Brain microvascular endothelial cell (primary cell): ENCODE data around the gene SBSN.

Experiments used
- DNase-seq: peaks from one replicate; pipeline ENCODE4 v3.0.0-alpha.2; 2020
- H3K27ac ChIP-seq: fragments of 250-450 bp; sonication (Bioruptor Pico); 2 replicates; pipeline ENCODE4 v1.5.1; 2020; ENCODE audit warnings: mild to moderate bottlenecking, moderate library complexity
- H3K27me3 ChIP-seq: fragments of 250-450 bp; sonication (Bioruptor Pico); replicated peaks from 2 replicates; pipeline ENCODE4 v1.5.1; 2020; ENCODE audit warnings: mild to moderate bottlenecking
- H3K36me3 ChIP-seq: fragments of 250-450 bp; sonication (Bioruptor Pico); replicated peaks from 2 replicates; pipeline ENCODE4 v1.5.1; 2020; ENCODE audit warnings: mild to moderate bottlenecking
- H3K4me3 ChIP-seq: 2 replicates; pipeline ENCODE4 v1.5.1; 2011; ENCODE audit warnings: low read depth, mild to moderate bottlenecking, control low read depth, low read length, moderate library complexity
- in situ Hi-C: cut with HindIII; loops from 2 replicates; pipeline ENCODE4 v1.10.0; 2017; ENCODE audit warnings: low sequenced_read_pairs, low pct_ligation_motif_present
- TF ChIP-seq, protein P1 (sequence below): IDR thresholded peaks from 2 replicates; pipeline ENCODE4 v1.5.1; 2011; ENCODE audit warnings: low read depth, mild to moderate bottlenecking, moderate library complexity, low read length, control low read depth, inconsistent platforms; ENCODE audit errors: missing control alignments

Gene SBSN

DNA sequence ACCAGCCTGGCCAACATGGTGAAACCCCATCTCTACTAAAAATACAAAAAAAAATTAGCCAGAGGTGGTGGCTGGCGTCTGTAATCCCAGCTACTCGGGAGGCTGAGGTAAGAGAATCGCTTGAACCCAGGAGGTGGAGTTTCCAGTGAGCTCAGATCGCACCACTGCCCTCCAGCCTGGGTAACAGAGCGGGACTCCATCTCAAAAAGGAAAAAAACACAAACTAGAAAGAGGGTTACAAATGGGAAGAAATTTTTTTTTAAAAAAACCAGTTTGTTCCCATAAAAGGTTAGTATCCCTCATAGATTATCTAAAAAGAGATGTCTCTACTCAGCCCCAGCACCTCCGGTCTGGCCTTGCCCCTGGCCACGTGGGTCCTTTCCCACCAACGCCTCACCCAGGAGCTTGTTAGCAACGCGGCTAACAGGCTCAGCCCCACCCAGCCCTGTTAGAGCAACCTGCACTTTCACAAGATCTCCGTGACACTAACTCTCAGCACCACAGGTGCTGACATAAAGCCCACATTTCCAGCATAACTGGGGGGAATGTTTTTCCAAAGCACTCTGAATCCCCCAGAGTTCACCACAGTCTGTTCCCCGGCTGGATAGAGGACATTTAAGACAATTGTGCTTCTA lies 19.0 kb downstream of the SBSN start:
- in situ Hi-C loops: no loop called here
- Histone ChIP-seq H3K4me3 (no peak overlapping the region), H3K27ac (no peak overlapping the region), H3K36me3 (no peaks in the 10 kb centered on the region), H3K27me3 (peaks cover 48% of the 10 kb centered on the region)
- TF ChIP-seq, protein P1, sequence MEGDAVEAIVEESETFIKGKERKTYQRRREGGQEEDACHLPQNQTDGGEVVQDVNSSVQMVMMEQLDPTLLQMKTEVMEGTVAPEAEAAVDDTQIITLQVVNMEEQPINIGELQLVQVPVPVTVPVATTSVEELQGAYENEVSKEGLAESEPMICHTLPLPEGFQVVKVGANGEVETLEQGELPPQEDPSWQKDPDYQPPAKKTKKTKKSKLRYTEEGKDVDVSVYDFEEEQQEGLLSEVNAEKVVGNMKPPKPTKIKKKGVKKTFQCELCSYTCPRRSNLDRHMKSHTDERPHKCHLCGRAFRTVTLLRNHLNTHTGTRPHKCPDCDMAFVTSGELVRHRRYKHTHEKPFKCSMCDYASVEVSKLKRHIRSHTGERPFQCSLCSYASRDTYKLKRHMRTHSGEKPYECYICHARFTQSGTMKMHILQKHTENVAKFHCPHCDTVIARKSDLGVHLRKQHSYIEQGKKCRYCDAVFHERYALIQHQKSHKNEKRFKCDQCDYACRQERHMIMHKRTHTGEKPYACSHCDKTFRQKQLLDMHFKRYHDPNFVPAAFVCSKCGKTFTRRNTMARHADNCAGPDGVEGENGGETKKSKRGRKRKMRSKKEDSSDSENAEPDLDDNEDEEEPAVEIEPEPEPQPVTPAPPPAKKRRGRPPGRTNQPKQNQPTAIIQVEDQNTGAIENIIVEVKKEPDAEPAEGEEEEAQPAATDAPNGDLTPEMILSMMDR: no peak
- no peak for DNase-seq

DNA sequence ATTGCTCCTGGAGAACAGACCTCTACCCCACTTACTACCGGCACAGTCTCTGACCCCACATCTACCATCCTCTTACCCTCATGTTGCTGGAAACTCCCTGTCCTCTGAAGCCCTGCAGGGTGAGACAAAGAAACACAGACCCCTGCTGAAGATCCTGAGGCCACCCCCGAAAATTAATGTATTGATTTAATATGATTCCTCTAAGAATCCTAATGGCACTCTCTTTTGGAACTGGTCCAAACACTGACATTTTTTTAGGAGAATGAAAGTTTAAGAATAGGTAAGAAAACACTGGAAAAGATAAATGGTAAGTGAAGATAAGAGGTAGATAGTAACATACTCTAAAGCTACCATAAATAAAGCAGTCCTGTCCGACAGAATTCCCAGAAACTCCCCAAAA lies 20.0 kb downstream of the SBSN start:
- TF ChIP-seq, protein P1: no peak
- DNase-seq: no peak
- Histone ChIP-seq H3K27me3 (peaks cover 47% of the 10 kb centered on the region), H3K27ac (no peak overlapping the region), H3K36me3 (no peaks in the 10 kb centered on the region), H3K4me3 (no peak overlapping the region)
- in situ Hi-C loops: no loop called here

DNA sequence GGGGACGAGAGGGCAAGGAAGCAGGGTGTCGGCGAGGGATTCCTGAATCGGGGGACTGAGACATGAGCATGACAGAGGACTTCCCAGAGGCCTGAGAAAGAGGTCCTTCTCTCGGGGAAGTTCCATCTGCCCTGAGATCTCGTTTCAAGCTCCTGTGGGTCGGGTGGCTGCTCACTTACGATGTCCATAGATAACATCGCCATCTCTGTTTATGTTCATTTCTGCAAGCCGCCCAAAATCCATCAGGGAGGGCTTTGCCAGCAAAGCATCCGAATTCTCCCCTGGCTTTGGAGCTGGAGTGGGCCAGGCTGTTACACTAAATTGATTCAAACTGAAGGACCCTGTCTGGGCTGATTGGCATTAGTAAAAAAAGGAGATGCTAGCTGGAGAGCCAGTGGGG lies 20.6 kb downstream of the SBSN start:
- in situ Hi-C loops: no loop called here
- no peak for DNase-seq
- Histone ChIP-seq H3K4me3 (no peak overlapping the region), H3K36me3 (no peaks in the 10 kb centered on the region), H3K27ac (no peak overlapping the region), H3K27me3 (peaks cover 47% of the 10 kb centered on the region)
- TF ChIP-seq, protein P1: no peak

DNA sequence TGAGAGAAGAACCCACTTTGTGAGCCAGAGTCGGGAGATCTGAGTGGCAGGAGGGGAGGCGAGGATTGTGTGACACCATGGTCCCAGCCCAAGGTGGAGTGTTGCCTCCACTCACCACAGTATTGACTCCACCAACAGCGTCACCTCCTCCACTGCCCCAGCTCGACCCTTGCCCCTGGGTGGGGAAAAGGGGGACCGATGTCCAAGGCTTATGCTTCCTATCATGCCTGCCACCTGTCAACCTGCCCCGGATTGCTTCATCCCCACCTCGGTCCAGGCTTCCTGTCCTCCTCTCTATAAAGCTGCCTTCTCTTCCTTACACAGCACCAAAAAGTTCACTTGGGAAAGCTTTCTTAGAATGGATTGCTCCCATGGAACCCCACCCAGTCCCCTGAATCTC lies 22.1 kb downstream of the SBSN start:
- H3K27me3 ChIP-seq: peaks cover 44% of the 10 kb centered on the region
- no peak overlapping the region for H3K4me3 ChIP-seq
- TF ChIP-seq, protein P1: no peak
- no peak for DNase-seq
- in situ Hi-C loops: no loop called here
- H3K36me3 ChIP-seq: no peaks in the 10 kb centered on the region
- H3K27ac ChIP-seq: no peak overlapping the region

DNA sequence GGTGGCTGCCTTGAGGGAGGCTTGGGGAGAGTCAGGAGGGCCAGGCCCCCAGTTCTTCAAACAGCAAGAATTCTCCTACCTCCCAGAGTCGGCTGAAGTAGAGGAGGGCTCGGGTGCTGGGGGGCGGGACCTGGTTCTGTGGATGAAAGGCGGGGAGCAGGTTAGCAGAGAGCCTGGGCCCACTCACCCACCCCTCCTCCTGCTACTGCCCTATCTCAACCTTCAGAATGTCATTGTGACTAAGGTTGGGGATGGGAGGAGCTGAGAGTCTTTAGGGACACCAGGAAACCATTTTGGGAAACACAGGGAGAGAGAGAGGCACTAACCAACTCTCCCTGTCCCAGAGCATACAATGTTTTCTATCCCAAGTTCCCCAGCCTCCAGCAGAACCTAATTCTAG lies 25.4 kb downstream of the SBSN start:
- TF ChIP-seq, protein P1: no peak
- peaks cover 12% of the 10 kb centered on the region for H3K27me3 ChIP-seq
- no peak overlapping the region for H3K4me3 ChIP-seq
- no peaks in the 10 kb centered on the region for H3K36me3 ChIP-seq
- no peak for DNase-seq
- no peak overlapping the region for H3K27ac ChIP-seq
- in situ Hi-C loops: no loop called here

DNA sequence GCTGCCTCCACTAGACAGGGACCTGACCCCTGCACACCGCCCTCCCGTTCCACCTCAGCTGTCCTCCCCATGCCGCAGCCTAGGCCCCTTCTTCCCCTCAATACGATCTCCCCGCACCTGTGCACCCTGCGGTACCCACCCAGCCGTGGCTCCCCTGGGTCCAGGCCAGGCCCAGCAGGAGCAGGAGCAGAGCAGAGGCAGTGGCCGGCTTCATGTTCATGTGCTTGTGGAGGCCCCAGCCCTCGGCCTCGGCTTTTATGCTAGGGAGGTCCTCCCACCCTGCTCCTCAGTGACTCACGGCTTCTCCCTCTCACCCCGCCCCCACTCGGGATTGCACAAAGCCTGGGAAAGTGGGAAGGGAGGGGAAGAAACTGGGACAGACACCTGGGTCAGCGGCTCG lies 26.4 kb downstream of the SBSN start:
- TF ChIP-seq, protein P1: no peak
- Histone ChIP-seq H3K27me3 (peaks cover 3% of the 10 kb centered on the region), H3K4me3 (no peak overlapping the region), H3K27ac (no peak overlapping the region), H3K36me3 (no peaks in the 10 kb centered on the region)
- DNase-seq: no peak
- in situ Hi-C loops: no loop called here
